HG03196 (cell line): Measurements from ENCODE around the gene NRGN.

Source experiments
- ATAC-seq: cut with Tn5 transposase; IDR thresholded peaks from one replicate; pipeline ENCODE4 v1.9.1; 2021; ENCODE audit not compliant: unreplicated experiment

Gene NRGN

DNA sequence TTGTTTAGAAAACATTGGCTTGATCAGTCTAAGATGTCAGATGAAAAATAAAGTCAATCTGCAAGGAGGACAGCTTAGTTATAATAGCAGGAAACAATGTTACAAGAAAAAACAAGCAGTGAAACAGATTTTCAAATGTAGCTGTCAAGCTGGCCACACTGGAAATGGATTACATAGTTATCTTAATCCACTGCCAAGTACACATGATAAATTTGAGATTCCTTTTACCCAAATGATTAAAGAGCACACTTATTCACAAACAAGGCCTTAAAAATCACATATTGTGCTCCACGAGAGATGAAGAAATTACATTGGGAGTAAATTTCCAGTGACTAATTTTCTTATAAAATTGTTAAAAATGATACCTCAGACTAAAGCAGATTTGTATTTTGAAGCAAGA lies 39.8 kb downstream of the NRGN start:
- no peak for ATAC-seq

DNA sequence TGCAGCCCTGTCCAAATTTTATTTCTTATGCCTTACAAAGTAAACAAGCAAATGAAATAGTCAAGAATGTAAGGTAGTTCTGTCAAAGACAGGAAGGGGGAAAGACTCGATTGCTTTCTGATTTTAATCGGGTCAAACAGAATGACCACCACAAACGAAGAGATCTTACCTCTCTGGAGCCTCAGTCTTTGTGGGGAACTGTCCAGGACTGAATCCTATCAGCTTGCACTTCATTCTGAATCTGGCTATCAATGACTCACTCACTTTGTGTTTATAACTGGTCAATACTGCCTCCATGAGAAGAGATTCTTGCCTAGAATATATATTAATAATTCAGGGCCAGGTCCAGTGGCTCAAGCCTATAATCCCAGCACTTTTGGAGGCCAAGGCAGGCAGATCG lies 43.3 kb downstream of the NRGN start:
- no peak for ATAC-seq

DNA sequence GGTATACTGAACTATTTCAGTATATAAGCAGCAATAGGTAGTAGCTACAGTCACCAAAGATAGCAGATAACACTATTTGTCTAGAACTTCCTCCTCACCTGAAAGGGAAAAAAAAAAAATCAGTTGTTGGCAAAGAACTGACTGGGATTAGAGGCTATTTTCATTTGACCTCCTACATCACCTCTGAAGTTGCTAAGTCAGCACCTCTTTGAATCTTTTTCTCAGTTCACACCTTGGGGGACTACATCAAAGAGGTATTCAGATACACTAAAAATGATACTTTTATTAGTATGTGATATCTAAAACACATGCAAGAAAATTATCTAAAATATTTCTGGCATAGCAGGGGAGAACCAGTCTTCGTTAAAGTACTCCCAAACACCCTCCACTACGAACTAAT lies 44.3 kb downstream of the NRGN start:
- no peak for ATAC-seq

DNA sequence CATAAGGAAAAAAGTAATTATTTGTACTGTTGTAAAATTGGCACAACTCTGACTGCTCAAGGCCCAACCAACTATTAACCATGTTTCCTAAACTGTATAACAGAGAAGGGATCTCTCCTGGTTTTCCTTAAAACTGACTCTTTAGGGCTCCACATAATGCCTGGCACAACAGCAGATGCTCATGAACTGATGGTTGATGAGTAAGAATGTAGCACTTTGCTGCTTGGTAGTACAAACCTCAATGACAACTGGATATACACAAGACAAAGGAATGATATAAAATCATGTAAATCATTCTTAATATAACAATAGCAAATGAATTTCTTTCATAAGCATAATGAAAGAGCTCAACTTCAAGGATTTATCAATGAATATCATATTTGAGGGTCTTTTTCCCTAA lies 48.8 kb downstream of the NRGN start:
- ATAC-seq, result no peak

DNA sequence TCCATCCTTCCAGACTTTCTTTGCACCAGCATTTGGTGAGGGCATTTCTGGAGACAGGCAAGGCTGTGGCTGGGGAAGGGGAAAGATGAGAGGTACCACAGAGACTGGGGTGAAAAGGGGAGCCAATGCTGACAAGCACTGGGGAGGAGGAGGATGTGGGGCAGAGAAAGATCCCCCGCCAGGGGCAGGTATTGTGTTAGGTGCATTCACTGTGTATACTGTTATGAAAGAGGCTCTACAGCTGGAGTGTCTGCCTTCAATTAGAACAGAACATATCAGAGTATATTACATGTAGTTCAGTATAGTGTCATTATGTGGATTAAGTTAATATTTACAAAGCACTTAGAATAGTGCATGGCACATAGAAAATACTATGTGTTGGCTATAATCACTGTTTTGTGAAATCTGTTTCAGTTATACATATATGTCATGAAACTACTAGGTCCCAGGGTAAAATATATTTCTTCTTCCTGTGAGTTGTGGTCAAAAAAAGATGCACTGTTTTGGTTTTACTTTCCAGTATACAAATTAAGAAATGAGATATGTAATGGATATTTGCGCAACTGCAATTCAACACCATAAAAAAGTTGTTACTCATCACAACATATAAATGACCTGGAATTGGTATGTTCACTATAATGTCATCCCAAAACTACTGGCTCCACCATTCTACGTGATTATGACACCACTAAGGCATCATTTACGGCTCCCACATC lies 52.0 kb downstream of the NRGN start:
- ATAC-seq, result peak; percentile 70

DNA sequence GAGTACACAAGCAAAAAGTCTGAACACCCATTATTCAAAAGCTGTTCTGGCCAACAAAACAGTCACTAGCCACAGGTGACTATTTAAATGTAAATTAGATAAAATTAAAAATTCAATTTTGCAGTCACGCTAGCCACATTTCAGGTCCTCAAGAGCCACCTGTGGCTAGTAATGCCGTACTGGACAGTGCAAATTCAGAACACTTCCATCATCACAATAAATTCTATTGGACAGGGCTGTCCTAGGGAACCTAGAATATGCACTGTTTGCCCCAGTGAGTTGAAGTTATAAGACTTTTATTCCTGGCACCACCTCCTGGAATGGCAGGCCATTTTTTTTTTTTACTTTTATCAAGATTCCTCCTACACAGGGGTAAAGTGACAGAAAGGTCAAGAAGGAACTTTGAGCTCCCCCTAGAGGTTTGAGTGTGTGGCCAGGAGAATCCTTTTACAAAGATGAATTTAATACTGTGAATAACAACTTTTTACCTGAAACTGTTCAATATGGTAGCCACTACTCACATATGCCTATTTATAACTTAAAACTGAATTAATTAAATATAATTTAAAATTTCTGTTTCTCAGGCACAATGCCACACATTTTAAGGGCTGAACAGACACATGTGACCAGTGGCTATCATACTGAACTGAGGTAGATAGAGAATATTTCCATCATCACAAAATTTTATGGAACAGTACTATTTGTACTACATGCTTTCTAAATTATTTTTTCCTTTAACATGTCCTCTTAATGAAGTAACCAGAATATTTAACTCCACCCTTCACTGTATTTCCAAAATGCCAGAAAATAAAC lies 53.9 kb downstream of the NRGN start:
- peak; percentile 44 for ATAC-seq

DNA sequence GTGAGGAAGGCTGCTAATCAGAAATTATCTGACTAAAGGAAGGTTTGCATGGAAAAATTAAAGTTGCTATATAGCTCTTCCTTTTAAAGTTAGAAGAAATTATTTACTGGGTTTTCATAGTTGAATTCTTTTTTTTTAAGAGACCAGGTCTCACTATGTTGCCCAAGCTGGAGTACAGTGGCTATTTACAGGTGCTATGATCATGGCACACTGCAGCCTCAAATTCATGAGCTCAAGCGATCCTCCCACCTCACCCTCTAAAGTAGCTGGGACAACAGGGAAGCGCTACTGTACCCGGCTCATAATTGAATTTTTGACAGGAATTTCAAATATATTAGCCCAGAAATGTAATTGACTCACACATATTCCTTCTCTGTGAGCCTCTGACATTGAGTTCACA lies 56.6 kb downstream of the NRGN start:
- ATAC-seq, result no peak
